Lower lobe of right lung (tissue), 2 donors: Measurements from ENCODE around the gene SLC6A13. TPM values are rescaled to one million over a fixed set of nuclear protein-coding genes. Genes with fewer than 3 reads are reported as not detected.

Source experiments
- ATAC-seq, 2 donors: fragments of 200-7000 bp; cut with Tn5 transposase; one replicate each; pipeline ENCODE4 v1.9.1; 2020 to 2022; ENCODE audit warnings: mild to moderate bottlenecking in 2 of 2, moderate library complexity in 2 of 2
- DNase-seq: peaks from one replicate; pipeline ENCODE4 v3.0.0-alpha.2; 2020
- H3K27ac ChIP-seq: fragments of 200-600 bp; one replicate; pipeline ENCODE4 v1.8.0; 2022
- H3K27me3 ChIP-seq: fragments of 200-600 bp; one replicate; pipeline ENCODE4 v1.8.0; 2022; ENCODE audit warnings: low read depth
- H3K36me3 ChIP-seq: fragments of 200-600 bp; one replicate; pipeline ENCODE4 v1.8.0; 2022; ENCODE audit warnings: mild to moderate bottlenecking
- H3K4me1 ChIP-seq: fragments of 200-600 bp; one replicate; pipeline ENCODE4 v1.8.0; 2022
- H3K4me3 ChIP-seq: fragments of 200-600 bp; one replicate; pipeline ENCODE4 v1.8.0; 2022; ENCODE audit warnings: mild to moderate bottlenecking
- H3K9me3 ChIP-seq: fragments of 200-600 bp; one replicate; pipeline ENCODE4 v1.8.0; 2022
- CTCF ChIP-seq: fragments of 200-600 bp; IDR thresholded peaks from one replicate; pipeline ENCODE4 v1.8.0; 2022; ENCODE audit warnings: antibody characterized with exemption, mild to moderate bottlenecking
- intact Hi-C: fragments of 100-400 bp; cut with DNase I; formaldehyde crosslinking; loops from one replicate; pipeline ENCODE4 v1.11.0; 2022
- total RNA-seq: library from RNA; stranded (reverse); fragmentation: NEBNext Ultra II Directional; extraction: Animal tissue kit (Norgen Biotek cat#: 25700); gene quantifications from one replicate; pipeline ENCODE4 v1.2.1, GENCODE V29; 2021
- donor health status: DM: no; HTN: yes; CAD: no; lungs with severe emphysema.

SLC6A13 gene
- total RNA-seq, 1 donor from 2014 or later, result 5.0 TPM

GRCh38 chr12:228846-229200 is 33.8 kb downstream of the SLC6A13 start:
- Histone ChIP-seq H3K27ac (no peak overlapping the region), H3K4me1 (peaks cover 4% of the 10 kb centered on the region), H3K4me3 (no peak overlapping the region), H3K27me3 (no peaks in the 10 kb centered on the region), H3K36me3 (no peaks in the 10 kb centered on the region), H3K9me3 (no peaks in the 10 kb centered on the region)
- TF ChIP-seq CTCF, result no peak
- intact Hi-C loops, result no loop called here
- ATAC-seq, result no peak
- DNase-seq, result no peak

GRCh38 chr12:227923-228845 is 34.5 kb downstream of the SLC6A13 start:
- no peak for TF ChIP-seq CTCF
- Histone ChIP-seq H3K9me3 (no peaks in the 10 kb centered on the region), H3K36me3 (no peaks in the 10 kb centered on the region), H3K4me1 (peaks cover 2% of the 10 kb centered on the region), H3K27ac (no peak overlapping the region), H3K27me3 (no peaks in the 10 kb centered on the region), H3K4me3 (no peak overlapping the region)
- intact Hi-C loops, result no loop called here
- DNase-seq, result no peak
- ATAC-seq, result no peak

GRCh38 chr12:227286-227915 is 35.2 kb downstream of the SLC6A13 start:
- Histone ChIP-seq H3K4me1 (no peaks in the 10 kb centered on the region), H3K27ac (no peak overlapping the region), H3K4me3 (no peak overlapping the region), H3K36me3 (no peaks in the 10 kb centered on the region), H3K27me3 (no peaks in the 10 kb centered on the region), H3K9me3 (no peaks in the 10 kb centered on the region)
- ATAC-seq, result no peak
- no peak for TF ChIP-seq CTCF
- no peak for DNase-seq
- intact Hi-C loops, result no loop called here

GRCh38 chr12:226401-226800 is 36.2 kb downstream of the SLC6A13 start:
- H3K36me3 ChIP-seq, result no peaks in the 10 kb centered on the region
- H3K9me3 ChIP-seq, result no peaks in the 10 kb centered on the region
- no peak for TF ChIP-seq CTCF
- no peak overlapping the region for H3K4me3 ChIP-seq
- intact Hi-C loops, result no loop called here
- no peaks in the 10 kb centered on the region for H3K27me3 ChIP-seq
- no peak overlapping the region for H3K27ac ChIP-seq
- DNase-seq (no peak), ATAC-seq (no peak)
- no peaks in the 10 kb centered on the region for H3K4me1 ChIP-seq

- no peak overlapping the region for H3K4me3 ChIP-seq
- H3K27me3 ChIP-seq, result no peaks in the 10 kb centered on the region
- DNase-seq (no peak), ATAC-seq (no peak)
- intact Hi-C loops, result no loop called here
- no peaks in the 10 kb centered on the region for H3K4me1 ChIP-seq
- no peaks in the 10 kb centered on the region for H3K36me3 ChIP-seq
- H3K9me3 ChIP-seq, result no peaks in the 10 kb centered on the region
- H3K27ac ChIP-seq, result no peak overlapping the region
- TF ChIP-seq CTCF, result no peak
Measured at GRCh38 chr12:225012-225411, 37.6 kb downstream of the SLC6A13 start.
